ENCODE measurements around the gene BMERB1.

DNA sequence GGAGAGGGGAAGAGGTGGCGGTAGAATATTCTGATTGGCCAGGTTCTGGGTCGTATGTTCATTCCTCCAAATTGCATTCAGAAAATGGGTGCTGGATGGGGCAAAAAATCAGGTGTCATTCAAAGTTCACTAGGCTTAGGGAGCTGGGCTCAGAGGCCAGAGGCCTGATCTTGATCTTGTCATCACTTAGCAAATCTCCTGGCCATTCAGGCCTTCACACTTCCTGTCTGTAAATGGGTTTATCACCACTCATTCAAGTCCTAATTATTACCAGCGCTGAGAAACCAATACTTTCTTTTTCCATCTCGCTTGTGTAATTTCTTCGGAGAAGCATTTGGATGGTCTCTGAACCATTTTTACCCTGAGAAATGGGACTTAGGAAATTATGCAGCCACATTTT is 50.8 kb downstream of the BMERB1 start:
- TF ChIP-seq, protein P1, sequence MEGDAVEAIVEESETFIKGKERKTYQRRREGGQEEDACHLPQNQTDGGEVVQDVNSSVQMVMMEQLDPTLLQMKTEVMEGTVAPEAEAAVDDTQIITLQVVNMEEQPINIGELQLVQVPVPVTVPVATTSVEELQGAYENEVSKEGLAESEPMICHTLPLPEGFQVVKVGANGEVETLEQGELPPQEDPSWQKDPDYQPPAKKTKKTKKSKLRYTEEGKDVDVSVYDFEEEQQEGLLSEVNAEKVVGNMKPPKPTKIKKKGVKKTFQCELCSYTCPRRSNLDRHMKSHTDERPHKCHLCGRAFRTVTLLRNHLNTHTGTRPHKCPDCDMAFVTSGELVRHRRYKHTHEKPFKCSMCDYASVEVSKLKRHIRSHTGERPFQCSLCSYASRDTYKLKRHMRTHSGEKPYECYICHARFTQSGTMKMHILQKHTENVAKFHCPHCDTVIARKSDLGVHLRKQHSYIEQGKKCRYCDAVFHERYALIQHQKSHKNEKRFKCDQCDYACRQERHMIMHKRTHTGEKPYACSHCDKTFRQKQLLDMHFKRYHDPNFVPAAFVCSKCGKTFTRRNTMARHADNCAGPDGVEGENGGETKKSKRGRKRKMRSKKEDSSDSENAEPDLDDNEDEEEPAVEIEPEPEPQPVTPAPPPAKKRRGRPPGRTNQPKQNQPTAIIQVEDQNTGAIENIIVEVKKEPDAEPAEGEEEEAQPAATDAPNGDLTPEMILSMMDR (IDR thresholded peaks at IDR 0.05; ENCODE audit: poor library complexity): no peak
- no peak for TF ChIP-seq EZH2phosphoT487 (IDR thresholded peaks at IDR 0.05; ENCODE audit: low read depth, severe bottlenecking, unreplicated experiment)
